ENCODE measurements around the gene KLHL13. TPM values are rescaled to one million over a fixed set of nuclear protein-coding genes. Genes with fewer than 3 reads are reported as not detected.

The KLHL13 gene
- total RNA-seq, 1 donor from 2014 or later, result not detected

- Mint-ChIP-seq H3K9me3 (ENCODE audit: unreplicated experiment) (peaks cover 14% of the 10 kb centered on the region), H3K4me3 (ENCODE audit: unreplicated experiment) (no peak overlapping the region), H3K4me1 (ENCODE audit: unreplicated experiment) (no peaks in the 10 kb centered on the region), H3K36me3 (ENCODE audit: unreplicated experiment) (no peaks in the 10 kb centered on the region), H3K27me3 (ENCODE audit: unreplicated experiment) (no peaks in the 10 kb centered on the region), H3K27ac (ENCODE audit: unreplicated experiment) (no peak overlapping the region)
- TF ChIP-seq CTCF (IDR thresholded peaks at IDR 0.05), result no peak
- DNase-seq (ENCODE audit: extremely low spot score, unreplicated experiment), result no peak
Measured at GRCh38 chrX:117995378-117995777, 121.2 kb downstream of the KLHL13 start.

- Mint-ChIP-seq H3K27me3 (ENCODE audit: unreplicated experiment) (no peaks in the 10 kb centered on the region), H3K36me3 (ENCODE audit: unreplicated experiment) (no peaks in the 10 kb centered on the region), H3K27ac (ENCODE audit: unreplicated experiment) (no peak overlapping the region), H3K4me3 (ENCODE audit: unreplicated experiment) (no peak overlapping the region), H3K4me1 (ENCODE audit: unreplicated experiment) (no peaks in the 10 kb centered on the region), H3K9me3 (ENCODE audit: unreplicated experiment) (peaks cover 9% of the 10 kb centered on the region)
- DNase-seq (ENCODE audit: extremely low spot score, unreplicated experiment), result no peak
- TF ChIP-seq CTCF (IDR thresholded peaks at IDR 0.05), result no peak
Measured at GRCh38 chrX:117992192-117992723, 124.4 kb downstream of the KLHL13 start.

GRCh38 chrX:117990438-117990837, 126.2 kb downstream of the KLHL13 start:
- Mint-ChIP-seq H3K27ac (ENCODE audit: unreplicated experiment) (no peak overlapping the region), H3K9me3 (ENCODE audit: unreplicated experiment) (peaks cover 9% of the 10 kb centered on the region), H3K27me3 (ENCODE audit: unreplicated experiment) (no peaks in the 10 kb centered on the region), H3K4me1 (ENCODE audit: unreplicated experiment) (no peaks in the 10 kb centered on the region), H3K36me3 (ENCODE audit: unreplicated experiment) (no peaks in the 10 kb centered on the region), H3K4me3 (ENCODE audit: unreplicated experiment) (no peak overlapping the region)
- no peak for TF ChIP-seq CTCF (IDR thresholded peaks at IDR 0.05)
- DNase-seq (ENCODE audit: extremely low spot score, unreplicated experiment), result no peak

- Mint-ChIP-seq H3K4me1 (ENCODE audit: unreplicated experiment) (no peaks in the 10 kb centered on the region), H3K4me3 (ENCODE audit: unreplicated experiment) (no peak overlapping the region), H3K9me3 (ENCODE audit: unreplicated experiment) (peaks cover 9% of the 10 kb centered on the region), H3K27ac (ENCODE audit: unreplicated experiment) (no peak overlapping the region), H3K27me3 (ENCODE audit: unreplicated experiment) (no peaks in the 10 kb centered on the region), H3K36me3 (ENCODE audit: unreplicated experiment) (no peaks in the 10 kb centered on the region)
- TF ChIP-seq CTCF (IDR thresholded peaks at IDR 0.05), result no peak
- DNase-seq (ENCODE audit: extremely low spot score, unreplicated experiment), result no peak
Measured at GRCh38 chrX:117989512-117989911, 127.1 kb downstream of the KLHL13 start.

- no peak for DNase-seq (ENCODE audit: extremely low spot score, unreplicated experiment)
Measured at GRCh38 chrX:117987373-117987772, 129.2 kb downstream of the KLHL13 start.

More at GRCh38 chrX:117987373-117987772, 129.2 kb downstream of the KLHL13 start:
- Mint-ChIP-seq H3K27ac (ENCODE audit: unreplicated experiment) (no peak overlapping the region), H3K4me1 (ENCODE audit: unreplicated experiment) (no peaks in the 10 kb centered on the region), H3K4me3 (ENCODE audit: unreplicated experiment) (no peak overlapping the region), H3K36me3 (ENCODE audit: unreplicated experiment) (no peaks in the 10 kb centered on the region), H3K9me3 (ENCODE audit: unreplicated experiment) (no peaks in the 10 kb centered on the region), H3K27me3 (ENCODE audit: unreplicated experiment) (no peaks in the 10 kb centered on the region)
- no peak for TF ChIP-seq CTCF (IDR thresholded peaks at IDR 0.05)
